Measurements from ENCODE around the gene SETD2.

Gene SETD2

GRCh38 chr3:47019201-47019600 lies 144.7 kb downstream of the SETD2 start:
- H3K9me3 ChIP-seq (ENCODE audit: control extremely low read depth in 1 of 5, control insufficient read depth in 4 of 5, insufficient read depth in 2 of 5, low read depth in 1 of 5, low read length in 4 of 5), result no peaks in the 10 kb centered on the region
- H3K36me3 ChIP-seq (ENCODE audit: control insufficient read depth in 4 of 4, insufficient read depth in 4 of 4, low read length in 3 of 4), result peaks cover 14 to 54% (median 18%) of the 10 kb centered on the region in 4 experiments
- H3K27ac ChIP-seq (ENCODE audit: insufficient read depth in 1 of 2, low read depth in 1 of 2, low read length in 2 of 2, poor library complexity in 1 of 2, severe bottlenecking in 2 of 2), result peak overlapping the region in 1 of 2 experiments; percentile 28
- POLR2A ChIA-PET, result interaction anchor here (0.6 kb wide), 1 partner anchor 154 kb away, joined by 7 read pairs; no protein-coding TSS in a partner anchor
- WGBS (ENCODE audit: insufficient coverage), result 86% methylated on average over 1 of the region's 1 CpG
- no peaks in the 10 kb centered on the region for H3K27me3 ChIP-seq (replicated peaks in 2 of 5; ENCODE audit: control insufficient read depth in 4 of 5, insufficient read depth in 5 of 5, low read length in 4 of 5)
- DNase-seq, result no peak
- peaks cover 35 to 57% (median 47%) of the 10 kb centered on the region in 4 experiments for H3K4me1 ChIP-seq (ENCODE audit: control extremely low read depth in 1 of 4, control insufficient read depth in 4 of 4, insufficient read depth in 4 of 4, low read length in 3 of 4)
- no peak overlapping the region for H3K4me3 ChIP-seq (ENCODE audit: control insufficient read depth in 1 of 7, extremely low read depth in 1 of 7, insufficient read depth in 4 of 7, low read depth in 2 of 7, low read length in 6 of 7)
- CTCF ChIA-PET, result interaction anchor here (1.0 to 1.3 kb wide), 3 partner anchors 12 to 92 kb away, joined by 3 to 4 read pairs (median 3); no protein-coding TSS in a partner anchor

- POLR2A ChIA-PET, result no interaction called here
- H3K27ac ChIP-seq (ENCODE audit: insufficient read depth in 1 of 2, low read depth in 1 of 2, low read length in 2 of 2, poor library complexity in 1 of 2, severe bottlenecking in 2 of 2), result peak overlapping the region; percentile 34 to 65
These were observed 145.7 kb downstream of the SETD2 start for GRCh38 chr3:47018269-47018611.

GRCh38 chr3:47017504-47018268 lies 146.2 kb downstream of the SETD2 start:
- ChIA-PET CTCF (interaction anchor here (0.8 to 2.4 kb wide), 5 partner anchors 11 to 95 kb away, joined by 3 to 6 read pairs (median 3); no protein-coding TSS in a partner anchor), POLR2A (interaction anchor here (0.6 kb wide), 1 partner anchor 341 kb away, joined by 10 read pairs; no protein-coding TSS in a partner anchor)
- WGBS (ENCODE audit: insufficient coverage), result 63% methylated on average over 3 of the region's 6 CpGs
- Histone ChIP-seq H3K4me1 (ENCODE audit: control extremely low read depth in 1 of 4, control insufficient read depth in 4 of 4, insufficient read depth in 4 of 4, low read length in 3 of 4) (peaks cover 35 to 62% (median 48%) of the 10 kb centered on the region in 4 experiments), H3K27me3 (replicated peaks in 2 of 5; ENCODE audit: control insufficient read depth in 4 of 5, insufficient read depth in 5 of 5, low read length in 4 of 5) (no peaks in the 10 kb centered on the region), H3K27ac (ENCODE audit: insufficient read depth in 1 of 2, low read depth in 1 of 2, low read length in 2 of 2, poor library complexity in 1 of 2, severe bottlenecking in 2 of 2) (peak overlapping the region; percentile 34 to 65), H3K4me3 (ENCODE audit: control insufficient read depth in 1 of 7, extremely low read depth in 1 of 7, insufficient read depth in 4 of 7, low read depth in 2 of 7, low read length in 6 of 7) (peak overlapping the region in 4 of 7 experiments; percentile 5 to 43 (median 32)), H3K36me3 (ENCODE audit: control insufficient read depth in 4 of 4, insufficient read depth in 4 of 4, low read length in 3 of 4) (peaks cover 14 to 64% (median 22%) of the 10 kb centered on the region in 4 experiments), H3K9me3 (ENCODE audit: control extremely low read depth in 1 of 5, control insufficient read depth in 4 of 5, insufficient read depth in 2 of 5, low read depth in 1 of 5, low read length in 4 of 5) (no peaks in the 10 kb centered on the region)
- DNase-seq, result no peak

More at GRCh38 chr3:47018269-47018611, 145.7 kb downstream of the SETD2 start:
- Histone ChIP-seq H3K36me3 (ENCODE audit: control insufficient read depth in 4 of 4, insufficient read depth in 4 of 4, low read length in 3 of 4) (peaks cover 14 to 60% (median 22%) of the 10 kb centered on the region in 4 experiments), H3K4me3 (ENCODE audit: control insufficient read depth in 1 of 7, extremely low read depth in 1 of 7, insufficient read depth in 4 of 7, low read depth in 2 of 7, low read length in 6 of 7) (peak overlapping the region in 2 of 7 experiments; percentile 4 to 37), H3K27me3 (replicated peaks in 2 of 5; ENCODE audit: control insufficient read depth in 4 of 5, insufficient read depth in 5 of 5, low read length in 4 of 5) (no peaks in the 10 kb centered on the region), H3K9me3 (ENCODE audit: control extremely low read depth in 1 of 5, control insufficient read depth in 4 of 5, insufficient read depth in 2 of 5, low read depth in 1 of 5, low read length in 4 of 5) (no peaks in the 10 kb centered on the region), H3K4me1 (ENCODE audit: control extremely low read depth in 1 of 4, control insufficient read depth in 4 of 4, insufficient read depth in 4 of 4, low read length in 3 of 4) (peaks cover 35 to 62% (median 47%) of the 10 kb centered on the region in 4 experiments)
- CTCF ChIA-PET, result interaction anchor here (1.2 to 1.5 kb wide), 2 partner anchors 11 to 91 kb away, joined by 3 read pairs; no protein-coding TSS in a partner anchor
- DNase-seq, result no peak

GRCh38 chr3:47016934-47017435 lies 146.9 kb downstream of the SETD2 start:
- H3K4me1 ChIP-seq (ENCODE audit: control extremely low read depth in 1 of 4, control insufficient read depth in 4 of 4, insufficient read depth in 4 of 4, low read length in 3 of 4), result peaks cover 35 to 62% (median 46%) of the 10 kb centered on the region in 4 experiments
- ChIA-PET POLR2A (interaction anchor here (0.6 kb wide), 3 partner anchors 22 to 342 kb away, joined by 3 to 10 read pairs (median 3); no protein-coding TSS in a partner anchor), CTCF (interaction anchor here (0.8 to 2.4 kb wide), 4 partner anchors 10 to 94 kb away, joined by 3 to 6 read pairs (median 4); no protein-coding TSS in a partner anchor)
- peak overlapping the region in 4 of 7 experiments; percentile 34 to 56 (median 39) for H3K4me3 ChIP-seq (ENCODE audit: control insufficient read depth in 1 of 7, extremely low read depth in 1 of 7, insufficient read depth in 4 of 7, low read depth in 2 of 7, low read length in 6 of 7)
- WGBS (ENCODE audit: insufficient coverage), result no CpG with 5 or more reads among the region's 1 CpG
- H3K27ac ChIP-seq (ENCODE audit: insufficient read depth in 1 of 2, low read depth in 1 of 2, low read length in 2 of 2, poor library complexity in 1 of 2, severe bottlenecking in 2 of 2), result peak overlapping the region; percentile 34 to 65
- H3K36me3 ChIP-seq (ENCODE audit: control insufficient read depth in 4 of 4, insufficient read depth in 4 of 4, low read length in 3 of 4), result peaks cover 14 to 70% (median 22%) of the 10 kb centered on the region in 4 experiments
- DNase-seq, result peak; percentile 73 to 95 (median 94)
- no peaks in the 10 kb centered on the region for H3K27me3 ChIP-seq (replicated peaks in 2 of 5; ENCODE audit: control insufficient read depth in 4 of 5, insufficient read depth in 5 of 5, low read length in 4 of 5)
- H3K9me3 ChIP-seq (ENCODE audit: control extremely low read depth in 1 of 5, control insufficient read depth in 4 of 5, insufficient read depth in 2 of 5, low read depth in 1 of 5, low read length in 4 of 5), result no peaks in the 10 kb centered on the region

DNA sequence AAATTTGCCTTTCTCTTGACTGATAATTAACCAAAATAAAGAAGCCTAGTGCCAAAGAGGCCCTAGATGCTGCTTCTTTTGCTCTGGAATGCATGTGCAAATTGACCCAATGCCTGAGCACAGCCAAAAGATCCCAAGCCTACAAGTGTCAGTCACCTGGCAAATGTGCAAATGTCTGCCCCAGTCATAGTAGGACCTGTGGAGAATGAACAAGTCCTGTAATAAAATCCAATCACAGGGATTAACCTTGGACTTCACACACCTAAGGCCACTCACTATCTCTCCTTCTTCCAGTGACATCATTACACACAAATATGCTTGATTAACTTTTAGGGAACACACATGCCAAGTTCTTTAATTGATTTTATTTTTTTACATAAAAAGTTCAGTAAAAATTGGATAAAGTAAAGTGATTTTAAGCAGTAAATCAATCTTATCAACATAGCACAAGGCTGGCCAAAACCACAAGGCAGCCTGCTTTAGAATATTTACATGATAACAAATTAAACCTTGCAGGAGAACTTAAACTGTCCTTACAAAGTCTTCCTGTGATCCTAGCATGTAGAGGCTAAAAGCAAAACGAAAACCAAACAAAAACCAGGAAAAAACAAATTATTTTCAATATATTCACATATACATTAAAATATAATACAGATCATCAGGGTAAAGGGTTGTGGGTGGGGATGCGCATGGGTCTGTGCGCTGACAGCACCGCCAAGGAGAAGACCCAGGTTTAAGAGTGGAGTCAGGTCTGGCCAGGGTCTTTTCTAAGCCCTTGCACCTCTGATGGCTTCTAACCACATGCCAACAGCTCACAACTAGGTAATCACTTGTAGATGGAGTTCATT lies 147.6 kb downstream of the SETD2 start:
- CTCF ChIA-PET, result interaction anchor here (0.8 to 2.4 kb wide), 4 partner anchors 9 to 93 kb away, joined by 3 to 6 read pairs (median 4); no protein-coding TSS in a partner anchor
- DNase-seq, result peak in 2 of 3 donors; percentile 18 to 35
- peak overlapping the region; percentile 0 to 65 for H3K27ac ChIP-seq (ENCODE audit: insufficient read depth in 1 of 2, low read depth in 1 of 2, low read length in 2 of 2, poor library complexity in 1 of 2, severe bottlenecking in 2 of 2)

DNA sequence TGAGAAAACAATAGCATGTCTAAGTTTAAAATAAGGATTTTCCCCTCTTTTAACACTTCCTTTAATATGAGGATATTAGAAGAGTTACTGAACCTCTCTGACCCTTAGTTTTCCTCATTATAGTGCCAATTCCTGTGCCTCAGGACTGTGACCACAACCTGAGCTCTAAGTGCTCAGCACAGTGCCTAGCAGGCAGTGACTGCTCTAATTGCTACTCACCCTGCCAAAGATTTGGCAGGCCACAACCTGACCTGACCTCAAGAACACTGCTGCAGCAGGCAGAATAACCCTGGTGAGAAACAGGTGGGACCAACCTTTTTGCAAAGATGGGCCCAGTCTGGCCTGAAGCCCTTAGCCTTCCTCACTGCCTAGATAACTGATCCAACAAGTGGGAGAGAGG lies 148.8 kb downstream of the SETD2 start:
- CTCF ChIA-PET, result interaction anchor here (1.0 kb wide), 1 partner anchor 12 kb away, joined by 3 read pairs; no protein-coding TSS in a partner anchor
- peaks cover 14 to 61% (median 20%) of the 10 kb centered on the region in 4 experiments for H3K36me3 ChIP-seq (ENCODE audit: control insufficient read depth in 4 of 4, insufficient read depth in 4 of 4, low read length in 3 of 4)
- H3K9me3 ChIP-seq (ENCODE audit: control extremely low read depth in 1 of 5, control insufficient read depth in 4 of 5, insufficient read depth in 2 of 5, low read depth in 1 of 5, low read length in 4 of 5), result no peaks in the 10 kb centered on the region
- H3K27me3 ChIP-seq (replicated peaks in 2 of 5; ENCODE audit: control insufficient read depth in 4 of 5, insufficient read depth in 5 of 5, low read length in 4 of 5), result no peaks in the 10 kb centered on the region
- H3K4me3 ChIP-seq (ENCODE audit: control insufficient read depth in 1 of 7, extremely low read depth in 1 of 7, insufficient read depth in 4 of 7, low read depth in 2 of 7, low read length in 6 of 7), result no peak overlapping the region
- POLR2A ChIA-PET, result no interaction called here
- peaks cover 35 to 60% (median 50%) of the 10 kb centered on the region in 4 experiments for H3K4me1 ChIP-seq (ENCODE audit: control extremely low read depth in 1 of 4, control insufficient read depth in 4 of 4, insufficient read depth in 4 of 4, low read length in 3 of 4)
- no peak overlapping the region for H3K27ac ChIP-seq (ENCODE audit: insufficient read depth in 1 of 2, low read depth in 1 of 2, low read length in 2 of 2, poor library complexity in 1 of 2, severe bottlenecking in 2 of 2)
- no peak for DNase-seq

More for the DNA sequence above, 147.6 kb downstream of the SETD2 start:
- peaks cover 14 to 67% (median 22%) of the 10 kb centered on the region in 4 experiments for H3K36me3 ChIP-seq (ENCODE audit: control insufficient read depth in 4 of 4, insufficient read depth in 4 of 4, low read length in 3 of 4)
- peak overlapping the region in 3 of 7 experiments; percentile 23 to 56 (median 34) for H3K4me3 ChIP-seq (ENCODE audit: control insufficient read depth in 1 of 7, extremely low read depth in 1 of 7, insufficient read depth in 4 of 7, low read depth in 2 of 7, low read length in 6 of 7)
- H3K27me3 ChIP-seq (replicated peaks in 2 of 5; ENCODE audit: control insufficient read depth in 4 of 5, insufficient read depth in 5 of 5, low read length in 4 of 5), result no peaks in the 10 kb centered on the region
- 92% methylated on average over 3 of the region's 4 CpGs for WGBS (ENCODE audit: insufficient coverage)
- H3K4me1 ChIP-seq (ENCODE audit: control extremely low read depth in 1 of 4, control insufficient read depth in 4 of 4, insufficient read depth in 4 of 4, low read length in 3 of 4), result peaks cover 35 to 62% (median 46%) of the 10 kb centered on the region in 4 experiments
- H3K9me3 ChIP-seq (ENCODE audit: control extremely low read depth in 1 of 5, control insufficient read depth in 4 of 5, insufficient read depth in 2 of 5, low read depth in 1 of 5, low read length in 4 of 5), result no peaks in the 10 kb centered on the region
- POLR2A ChIA-PET, result interaction anchor here (0.6 kb wide), 2 partner anchors 22 to 328 kb away, joined by 3 read pairs; no protein-coding TSS in a partner anchor
